CD4-positive, CD25-positive, alpha-beta regulatory T cell (primary cell): ENCODE data around the gene NBDY. TPM values are rescaled to one million over a fixed set of nuclear protein-coding genes. Genes with fewer than 3 reads are reported as not detected.
A peak's percentile ranks its signal among the peaks of the same experiment; 100 is the strongest.

Experiments
- ATAC-seq, 2 donors: fragments of 150-1000 bp; cut with Tn5 transposase; one replicate each; pipeline ENCODE4 v1.10.0; 2021; ENCODE audit warnings: low read depth in 2 of 2, moderate number of reproducible peaks in 2 of 2, moderate library complexity in 1 of 2
- DNase-seq, 3 donors: peaks; one replicate each; pipeline versions ENCODE4 v3.0.0 to v3.0.0-alpha.2; 2012 to 2022; ENCODE audit warnings: mixed read lengths in 1 of 3
- H3K27ac ChIP-seq: one replicate; pipeline ENCODE4 v1.7.0; 2013; ENCODE audit warnings: mild to moderate bottlenecking, low read length; ENCODE audit not compliant: insufficient read depth, poor library complexity, severe bottlenecking
- H3K27me3 ChIP-seq: one replicate; pipeline ENCODE4 v1.7.0; 2013; ENCODE audit warnings: low read length; ENCODE audit not compliant: control insufficient read depth, insufficient read depth
- H3K36me3 ChIP-seq: one replicate; pipeline ENCODE4 v1.7.0; 2013; ENCODE audit warnings: mild to moderate bottlenecking, low read length, moderate library complexity; ENCODE audit not compliant: control insufficient read depth, insufficient read depth
- H3K4me1 ChIP-seq: 2 replicates; pipeline ENCODE4 v1.7.0; 2013; ENCODE audit warnings: mild to moderate bottlenecking, low read length; ENCODE audit not compliant: insufficient read depth, control insufficient read depth, poor library complexity, severe bottlenecking
- H3K4me3 ChIP-seq: one replicate; pipeline ENCODE4 v1.7.0; 2013; ENCODE audit warnings: low read depth, mild to moderate bottlenecking, low read length, moderate library complexity
- H3K9me3 ChIP-seq, 2 experiments: 1 replicate in 1 of 2; 2 replicates in 1 of 2; pipeline ENCODE4 v1.7.0; 2013; ENCODE audit warnings: low read length in 2 of 2, mild to moderate bottlenecking in 1 of 2, moderate library complexity in 1 of 2; ENCODE audit not compliant: control insufficient read depth in 2 of 2
- H3K27ac Mint-ChIP-seq, 3 donors: one replicate each; pipeline ENCODE4 v1.8.0; 2020 to 2022; ENCODE audit warnings: mild to moderate bottlenecking in 3 of 3, mixed read lengths in 3 of 3, moderate library complexity in 2 of 3
- H3K27me3 Mint-ChIP-seq: one replicate; pipeline ENCODE4 v1.8.0; 2022; ENCODE audit warnings: mild to moderate bottlenecking, mixed read lengths
- H3K36me3 Mint-ChIP-seq: one replicate; pipeline ENCODE4 v1.8.0; 2020; ENCODE audit warnings: mixed read lengths
- H3K4me1 Mint-ChIP-seq, 4 donors: one replicate each; pipeline ENCODE4 v1.8.0; 2020 to 2022; ENCODE audit warnings: mixed read lengths in 4 of 4, mild to moderate bottlenecking in 1 of 4
- H3K4me3 Mint-ChIP-seq, 4 donors: one replicate each; pipeline ENCODE4 v1.8.0; 2020 to 2022; ENCODE audit warnings: mild to moderate bottlenecking in 4 of 4, mixed read lengths in 4 of 4, moderate library complexity in 3 of 4
- H3K9me3 Mint-ChIP-seq, 7 donors: one replicate each; pipeline ENCODE4 v1.8.0; 2020 to 2022; ENCODE audit warnings: mixed read lengths in 7 of 7, mild to moderate bottlenecking in 3 of 7, moderate library complexity in 2 of 7
- polyA plus RNA-seq, 4 donors: library from polyadenylated mRNA; unstranded; fragments of 300-500 nt; fragmentation: Illumina TruSeq; gene quantifications; one replicate each; pipeline ENCODE4 v1.2.3, GENCODE V29; 2021
- total RNA-seq: library from RNA; stranded (reverse); gene quantifications from one replicate; pipeline ENCODE4 v1.2.3, GENCODE V29; 2022

The NBDY gene
- total and polyA plus RNA-seq, 5 donors from 2014 or later = 29.0 to 61.5 (median 52.6) TPM

DNA sequence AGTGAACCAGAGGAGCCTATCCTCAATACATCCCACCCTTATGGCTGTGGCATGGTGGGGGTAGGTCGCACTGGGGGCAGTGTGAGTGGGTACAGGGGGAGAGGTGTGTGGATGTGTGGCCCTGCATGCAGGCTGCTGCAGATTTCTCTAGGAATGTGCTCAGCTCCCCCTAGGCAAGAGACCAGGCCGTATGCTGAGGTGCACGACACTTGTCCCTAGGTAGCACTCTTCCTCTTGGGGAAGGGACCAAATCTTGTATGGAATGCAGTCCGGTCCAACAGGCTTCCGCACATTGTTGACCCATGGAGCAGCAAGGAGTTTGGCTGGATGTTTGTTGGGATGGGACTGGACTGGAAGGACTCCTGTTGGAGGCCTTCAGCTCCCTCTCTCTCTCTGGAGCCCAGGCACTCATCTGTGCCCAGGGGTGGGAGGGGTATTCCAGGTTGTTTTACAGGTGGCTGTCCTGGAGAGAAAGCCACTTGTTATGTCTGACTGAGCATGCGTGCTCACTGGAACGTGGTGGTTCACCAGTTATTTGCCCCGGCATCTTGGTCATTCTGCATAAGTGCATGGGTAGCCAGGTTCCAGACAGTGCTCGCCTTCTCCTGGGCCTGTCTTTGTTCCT is 55.1 kb downstream of the NBDY start:
- Mint-ChIP-seq H3K4me1 (peaks cover 7 to 41% (median 18%) of the 10 kb centered on the region in 4 donors), H3K9me3 (no peaks in the 10 kb centered on the region), H3K27me3 (no peaks in the 10 kb centered on the region), H3K27ac (peak overlapping the region in 2 of 3 donors; percentile 32 to 41), H3K4me3 (peak overlapping the region in 2 of 4 donors; percentile 93 to 96), H3K36me3 (peaks cover 15% of the 10 kb centered on the region)
- no peaks in the 10 kb centered on the region for H3K9me3 ChIP-seq
- no peak for ATAC-seq
- H3K4me1 ChIP-seq = peaks cover 4% of the 10 kb centered on the region
- no peak overlapping the region for H3K4me3 ChIP-seq
- H3K27me3 ChIP-seq = no peaks in the 10 kb centered on the region
- DNase-seq = no peak
- H3K27ac ChIP-seq = no peak overlapping the region
- H3K36me3 ChIP-seq = peaks cover 6% of the 10 kb centered on the region

DNA sequence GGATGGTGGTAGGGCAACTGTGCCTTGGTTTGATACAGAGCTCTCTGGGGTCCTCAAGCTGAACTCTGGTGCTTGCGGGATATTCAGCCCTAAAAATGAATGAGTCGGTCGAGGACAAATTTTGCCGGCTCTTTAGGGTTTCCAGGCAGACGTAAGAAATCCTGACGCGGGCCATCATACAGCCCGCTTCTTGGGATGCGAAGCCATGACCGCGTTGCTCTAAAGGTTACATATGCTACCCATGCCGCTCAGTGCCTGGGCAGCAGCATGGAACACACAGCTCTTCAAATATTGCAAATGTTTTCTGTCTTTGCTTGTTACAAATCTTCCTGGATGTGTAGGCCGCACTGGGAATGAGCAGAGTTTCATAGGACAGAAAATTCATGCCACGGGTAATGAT is 55.6 kb downstream of the NBDY start:
- Histone ChIP-seq H3K27me3 (no peaks in the 10 kb centered on the region), H3K4me3 (no peak overlapping the region), H3K4me1 (peaks cover 4% of the 10 kb centered on the region), H3K9me3 (no peaks in the 10 kb centered on the region), H3K36me3 (peaks cover 6% of the 10 kb centered on the region), H3K27ac (no peak overlapping the region)
- DNase-seq (no peak), ATAC-seq (no peak)
- Mint-ChIP-seq H3K9me3 (no peaks in the 10 kb centered on the region), H3K4me3 (peak overlapping the region in 2 of 4 donors; percentile 44 to 58), H3K4me1 (peaks cover 7 to 41% (median 18%) of the 10 kb centered on the region in 4 donors), H3K27me3 (no peaks in the 10 kb centered on the region), H3K27ac (peak overlapping the region in 1 of 3 donors; percentile 41), H3K36me3 (peaks cover 15% of the 10 kb centered on the region)

DNA sequence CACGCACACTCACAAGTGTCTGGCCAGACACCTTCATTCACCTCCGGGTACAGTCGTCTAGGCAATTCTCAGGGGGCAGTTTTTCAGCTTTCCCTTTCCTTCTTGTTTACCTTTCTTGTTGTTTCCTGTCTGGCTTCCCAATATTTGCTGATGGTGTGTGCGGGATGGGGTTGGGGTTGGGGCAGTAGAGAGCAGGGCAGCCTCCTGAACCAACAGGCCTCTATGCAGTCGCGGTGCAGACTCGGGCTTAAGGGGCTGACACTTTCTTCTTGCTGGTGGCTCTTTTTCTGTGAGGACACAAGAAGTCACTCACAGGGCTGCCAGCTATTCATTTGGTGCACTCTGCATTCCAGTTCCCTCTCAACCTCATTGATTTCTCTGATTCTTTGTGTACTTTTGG is 56.4 kb downstream of the NBDY start:
- peak overlapping the region in 2 of 4 donors; percentile 5 to 47 for H3K4me3 Mint-ChIP-seq
- H3K4me1 Mint-ChIP-seq = peaks cover 7 to 43% (median 18%) of the 10 kb centered on the region in 4 donors
- H3K4me1 ChIP-seq = peaks cover 4% of the 10 kb centered on the region
- no peaks in the 10 kb centered on the region for H3K27me3 Mint-ChIP-seq
- peaks cover 6% of the 10 kb centered on the region for H3K36me3 ChIP-seq
- H3K9me3 Mint-ChIP-seq = no peaks in the 10 kb centered on the region
- ATAC-seq (no peak), DNase-seq (no peak)
- H3K9me3 ChIP-seq = no peaks in the 10 kb centered on the region
- H3K27ac ChIP-seq = no peak overlapping the region
- H3K36me3 Mint-ChIP-seq = peaks cover 18% of the 10 kb centered on the region
- peak overlapping the region in 1 of 3 donors; percentile 77 for H3K27ac Mint-ChIP-seq
- no peak overlapping the region for H3K4me3 ChIP-seq
- H3K27me3 ChIP-seq = no peaks in the 10 kb centered on the region

DNA sequence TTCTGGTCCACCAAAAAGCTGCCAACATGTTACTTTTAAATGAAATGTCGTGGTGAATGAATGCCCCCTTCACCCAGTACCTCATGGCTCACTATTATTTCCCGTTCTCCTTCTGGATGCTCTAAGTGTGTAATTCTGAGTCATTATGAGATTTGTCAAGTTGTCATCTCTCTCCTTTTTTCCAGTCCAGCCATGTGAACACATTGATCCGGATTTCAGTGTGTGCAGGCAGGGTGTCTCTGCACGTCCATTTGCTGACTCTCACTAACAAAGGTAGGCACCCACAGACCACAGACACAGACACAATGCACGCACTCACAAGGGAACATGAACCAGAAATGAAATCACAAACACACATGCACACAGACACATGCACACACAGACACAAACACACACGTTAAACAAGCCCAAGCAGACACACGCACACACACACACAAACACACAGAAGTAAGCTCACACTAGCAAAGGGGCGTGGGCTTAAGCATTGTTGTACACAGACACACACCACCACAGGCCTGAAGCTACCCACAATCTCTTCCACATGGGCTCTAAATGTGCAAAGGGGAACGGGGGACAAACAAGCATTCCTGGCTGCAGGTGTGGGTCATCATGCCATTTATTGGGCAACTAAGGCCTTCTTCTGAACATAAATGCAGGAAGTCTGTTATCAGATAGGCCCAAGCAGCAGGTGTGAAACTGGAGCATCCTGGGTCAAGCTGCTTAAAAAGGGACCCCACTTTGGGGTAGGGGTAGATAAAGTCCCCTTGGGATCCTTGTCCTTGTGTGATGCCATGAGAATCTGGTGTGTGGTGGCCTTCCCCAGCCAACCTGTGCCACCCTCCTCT is 58.1 kb downstream of the NBDY start:
- Histone ChIP-seq H3K36me3 (peaks cover 6% of the 10 kb centered on the region), H3K27ac (no peak overlapping the region), H3K27me3 (no peaks in the 10 kb centered on the region), H3K4me3 (no peak overlapping the region), H3K9me3 (no peaks in the 10 kb centered on the region), H3K4me1 (no peaks in the 10 kb centered on the region)
- H3K9me3 Mint-ChIP-seq = no peaks in the 10 kb centered on the region
- H3K4me3 Mint-ChIP-seq = peak overlapping the region in 1 of 4 donors; percentile 21
- H3K27ac Mint-ChIP-seq = peak overlapping the region in 2 of 3 donors; percentile 6 to 77
- H3K4me1 Mint-ChIP-seq = peaks cover 0 to 34% (median 15%) of the 10 kb centered on the region in 4 donors
- no peaks in the 10 kb centered on the region for H3K27me3 Mint-ChIP-seq
- peaks cover 19% of the 10 kb centered on the region for H3K36me3 Mint-ChIP-seq
- no peak for ATAC-seq
- DNase-seq = no peak

DNA sequence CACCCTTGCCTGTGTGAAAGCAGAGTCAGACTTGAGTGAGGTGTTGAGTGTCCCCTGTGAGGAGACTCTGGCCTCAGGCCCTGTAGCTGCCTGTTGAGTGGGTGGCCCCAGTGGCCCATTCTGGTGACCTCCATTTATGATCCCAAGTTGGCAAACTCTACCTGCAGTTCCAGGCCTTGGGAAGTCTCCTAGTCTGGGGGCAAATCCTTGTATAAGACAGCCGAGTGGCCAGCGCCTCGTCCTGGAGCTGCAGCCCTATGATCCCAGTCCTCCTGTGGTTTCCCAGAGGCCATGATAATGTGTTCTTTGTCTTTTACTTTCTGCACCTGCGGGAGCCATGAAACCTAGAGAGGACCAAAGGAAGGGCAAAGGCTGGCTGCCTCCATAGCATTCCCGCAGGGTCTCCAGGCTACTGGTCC is 58.7 kb downstream of the NBDY start:
- H3K9me3 Mint-ChIP-seq = no peaks in the 10 kb centered on the region
- H3K9me3 ChIP-seq = no peaks in the 10 kb centered on the region

DNA sequence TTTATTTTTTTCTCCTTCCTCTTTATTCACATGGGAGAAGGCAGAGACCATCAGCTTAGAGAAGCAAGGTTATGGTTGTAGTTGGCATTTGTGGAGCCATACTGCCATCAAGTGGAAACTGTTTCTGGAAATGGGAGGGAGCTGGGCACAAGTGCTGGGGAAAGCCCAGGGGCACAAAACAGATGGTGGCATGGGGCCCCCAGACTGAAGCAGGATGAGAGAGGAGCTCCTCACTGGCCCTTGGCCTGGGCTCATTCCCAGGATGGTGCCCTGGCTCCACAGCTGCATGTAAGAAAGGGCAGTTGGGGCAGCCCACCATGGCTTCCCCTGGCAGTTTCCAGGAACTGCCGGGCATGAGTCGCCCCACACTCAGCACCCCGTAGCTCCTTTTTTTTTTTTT is 59.2 kb downstream of the NBDY start:
- Histone ChIP-seq H3K9me3 (no peaks in the 10 kb centered on the region), H3K36me3 (peaks cover 6% of the 10 kb centered on the region), H3K27ac (no peak overlapping the region), H3K4me3 (no peak overlapping the region), H3K4me1 (no peaks in the 10 kb centered on the region), H3K27me3 (no peaks in the 10 kb centered on the region)
- Mint-ChIP-seq H3K36me3 (peaks cover 17% of the 10 kb centered on the region), H3K4me1 (peaks cover 0 to 27% (median 10%) of the 10 kb centered on the region in 4 donors), H3K9me3 (no peaks in the 10 kb centered on the region), H3K4me3 (peak overlapping the region in 2 of 4 donors; percentile 34 to 69), H3K27ac (peak overlapping the region in 2 of 3 donors; percentile 46 to 54), H3K27me3 (no peaks in the 10 kb centered on the region)
- no peak for DNase-seq
- no peak for ATAC-seq

More for the DNA sequence above, 58.7 kb downstream of the NBDY start:
- H3K4me1 Mint-ChIP-seq = peaks cover 0 to 32% (median 12%) of the 10 kb centered on the region in 4 donors
- H3K27ac Mint-ChIP-seq = peak overlapping the region in 1 of 3 donors; percentile 54
- Histone ChIP-seq H3K27me3 (no peaks in the 10 kb centered on the region), H3K27ac (no peak overlapping the region), H3K4me1 (no peaks in the 10 kb centered on the region), H3K4me3 (no peak overlapping the region), H3K36me3 (peaks cover 6% of the 10 kb centered on the region)
- DNase-seq (no peak), ATAC-seq (no peak)
- H3K36me3 Mint-ChIP-seq = peaks cover 21% of the 10 kb centered on the region
- H3K27me3 Mint-ChIP-seq = no peaks in the 10 kb centered on the region
- peak overlapping the region in 1 of 4 donors; percentile 34 for H3K4me3 Mint-ChIP-seq

DNA sequence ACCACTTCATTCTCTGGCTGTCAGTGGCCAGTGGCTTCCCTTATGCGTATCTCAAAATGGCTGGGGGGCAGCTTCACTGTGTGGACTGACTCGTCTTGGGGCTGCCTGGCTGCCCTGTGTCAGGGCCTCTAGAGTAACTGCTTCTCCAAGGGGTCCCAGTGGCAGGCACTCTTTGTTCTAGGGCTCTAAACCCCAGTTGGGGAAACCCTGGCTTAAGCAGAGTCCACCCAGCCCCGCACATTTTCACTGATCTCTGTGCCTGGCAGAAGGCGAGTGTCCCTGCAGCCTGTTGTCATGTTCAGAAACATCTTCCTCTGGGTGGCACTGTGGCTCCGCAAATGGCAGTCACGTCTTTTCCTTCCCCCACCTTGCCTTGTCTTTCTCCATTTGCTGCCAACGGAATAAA is 59.7 kb downstream of the NBDY start:
- Mint-ChIP-seq H3K4me1 (peaks cover 0 to 22% (median 8%) of the 10 kb centered on the region in 4 donors), H3K9me3 (no peaks in the 10 kb centered on the region), H3K27me3 (no peaks in the 10 kb centered on the region), H3K27ac (no peak overlapping the region), H3K36me3 (peaks cover 13% of the 10 kb centered on the region), H3K4me3 (peak overlapping the region in 2 of 4 donors; percentile 34 to 69)
- H3K36me3 ChIP-seq = peaks cover 6% of the 10 kb centered on the region
- no peaks in the 10 kb centered on the region for H3K9me3 ChIP-seq
- ATAC-seq = no peak
- H3K4me3 ChIP-seq = no peak overlapping the region
- no peak overlapping the region for H3K27ac ChIP-seq
- peak in 1 of 3 donors; percentile 74 for DNase-seq
- no peaks in the 10 kb centered on the region for H3K27me3 ChIP-seq
- no peaks in the 10 kb centered on the region for H3K4me1 ChIP-seq
